SH-SY5Y (cell line): ENCODE data around the gene IL17C.

Experiments used
- GATA2 ChIP-seq: IDR thresholded peaks from 2 replicates; pipeline ENCODE4 v1.6.1; 2011; ENCODE audit warnings: mild to moderate bottlenecking, low read depth, low read length
- GATA3 ChIP-seq: IDR thresholded peaks from 2 replicates; pipeline ENCODE4 v1.6.1; 2011; ENCODE audit warnings: low read depth, mild to moderate bottlenecking, low read length, moderate library complexity

DNA sequence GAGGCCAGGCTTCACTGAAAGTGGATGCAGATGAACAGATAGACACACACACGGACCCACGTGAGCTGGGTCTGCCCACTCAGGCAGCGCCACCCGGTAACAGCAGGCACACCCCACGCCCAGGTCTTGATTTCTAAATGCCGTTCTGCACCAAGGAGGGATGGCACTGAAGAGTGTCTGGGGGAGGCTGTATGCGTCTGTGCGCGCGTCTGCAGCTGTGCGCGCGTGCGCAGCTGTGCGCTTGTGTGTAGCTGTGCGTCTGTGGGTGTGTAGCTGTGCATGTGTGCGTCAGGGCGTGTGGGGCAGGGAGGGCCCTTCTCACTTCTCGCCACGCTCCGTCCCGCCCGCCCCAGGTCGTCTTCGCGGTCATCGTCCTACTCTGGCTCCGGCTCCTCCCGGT, 15.5 kb upstream of the IL17C start:
- no peak for TF ChIP-seq GATA2
- no peak for TF ChIP-seq GATA3
